GM12878 (cell line): ENCODE data around the gene CASP10. TPM values are rescaled to one million over a fixed set of nuclear protein-coding genes. Genes with fewer than 3 reads are reported as not detected.

Experiments used
- BMI1 ChIP-seq: fragments of 450-650 bp; IDR thresholded peaks from 2 replicates; pipeline ENCODE4 v1.6.1; 2016; ENCODE audit warnings: mild to moderate bottlenecking, moderate library complexity, borderline replicate concordance
- CHD1 ChIP-seq: IDR thresholded peaks from 2 replicates; pipeline ENCODE4 v1.6.1; 2012; ENCODE audit warnings: low read depth, low read length, improper control_type of control experiment
- CUX1 ChIP-seq: IDR thresholded peaks from 2 replicates; pipeline ENCODE4 v1.6.1; 2012; ENCODE audit warnings: improper control_type of control experiment, low read depth, low read length; ENCODE audit not compliant: insufficient replicate concordance
- HDAC6 ChIP-seq: fragments of 200-600 bp; sonication (generic); IDR thresholded peaks from one replicate; pipeline ENCODE4 v1.8.0; 2017; ENCODE audit warnings: antibody characterized with exemption; ENCODE audit not compliant: unreplicated experiment
- RELA ChIP-seq: fragments of 450-650 bp; IDR thresholded peaks from 2 replicates; pipeline ENCODE4 v1.8.0; 2014; ENCODE audit warnings: borderline replicate concordance; ENCODE audit not compliant: partially characterized antibody
- YBX1 ChIP-seq: fragments of 450-650 bp; IDR thresholded peaks from 2 replicates; pipeline ENCODE4 v1.6.1; 2016; ENCODE audit warnings: antibody characterized with exemption
- ZNF207 ChIP-seq: fragments of 450-650 bp; IDR thresholded peaks from 2 replicates; pipeline ENCODE4 v1.6.1; 2014; ENCODE audit warnings: antibody characterized with exemption, mild to moderate bottlenecking, borderline replicate concordance
- polyA plus RNA-seq, 11 experiments: library from polyadenylated mRNA; depleted of rRNA in 4 of 11; unstranded in 6 of 11; stranded (reverse) in 5 of 11; fragments of >200 nt; fragmentation: Nextera tagmentation in 4 of 11; fragmentation: Illumina TruSeq in 1 of 11; extraction: Ambion mirVana in 4 of 11; extraction: Trizol in 1 of 11; gene quantifications; 1 replicate in 1 of 11; 2 replicates in 10 of 11; pipeline versions ENCODE4 v1.2.1 to v1.2.3, GENCODE V29; 2011 to 2016; ENCODE audit warnings: inconsistent platforms in 2 of 11, missing spikeins in 2 of 11, low read depth in 1 of 11
- total RNA-seq, 4 experiments: library from RNA; depleted of rRNA in 3 of 4; stranded (reverse); fragments of >200 nt in 3 of 4; fragmentation: Illumina TruSeq in 1 of 4; extraction: Trizol in 1 of 4; gene quantifications; 2 replicates each; pipeline versions ENCODE4 v1.2.1 to v1.2.3, GENCODE V29; 2013 to 2021
- TF ChIP-seq, protein P1 (sequence below): fragments of 150-350 bp; IDR thresholded peaks from 2 replicates; pipeline ENCODE4 v1.6.1; 2014; ENCODE audit warnings: mild to moderate bottlenecking, low read depth, low read length
- TF ChIP-seq, protein P2 (sequence below): fragments of 450-650 bp; IDR thresholded peaks from 2 replicates; pipeline ENCODE4 v1.6.1; 2017; ENCODE audit warnings: antibody characterized with exemption, mild to moderate bottlenecking, moderate library complexity

The CASP10 gene
- total and polyA plus RNA-seq, 10 of the 15 experiments (the other 5 are each of a cell fraction or from before 2014, with no cell fraction given): 7.2 to 14.1 (median 10.8) TPM

GRCh38 chr2:201248288-201248844, 65.4 kb downstream of the CASP10 start (continued):
- TF ChIP-seq, protein P1, sequence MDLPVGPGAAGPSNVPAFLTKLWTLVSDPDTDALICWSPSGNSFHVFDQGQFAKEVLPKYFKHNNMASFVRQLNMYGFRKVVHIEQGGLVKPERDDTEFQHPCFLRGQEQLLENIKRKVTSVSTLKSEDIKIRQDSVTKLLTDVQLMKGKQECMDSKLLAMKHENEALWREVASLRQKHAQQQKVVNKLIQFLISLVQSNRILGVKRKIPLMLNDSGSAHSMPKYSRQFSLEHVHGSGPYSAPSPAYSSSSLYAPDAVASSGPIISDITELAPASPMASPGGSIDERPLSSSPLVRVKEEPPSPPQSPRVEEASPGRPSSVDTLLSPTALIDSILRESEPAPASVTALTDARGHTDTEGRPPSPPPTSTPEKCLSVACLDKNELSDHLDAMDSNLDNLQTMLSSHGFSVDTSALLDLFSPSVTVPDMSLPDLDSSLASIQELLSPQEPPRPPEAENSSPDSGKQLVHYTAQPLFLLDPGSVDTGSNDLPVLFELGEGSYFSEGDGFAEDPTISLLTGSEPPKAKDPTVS: no peak
- TF ChIP-seq BMI1: no peak
- no peak for TF ChIP-seq HDAC6
- peak; percentile 20 for TF ChIP-seq CUX1
- TF ChIP-seq, protein P2, sequence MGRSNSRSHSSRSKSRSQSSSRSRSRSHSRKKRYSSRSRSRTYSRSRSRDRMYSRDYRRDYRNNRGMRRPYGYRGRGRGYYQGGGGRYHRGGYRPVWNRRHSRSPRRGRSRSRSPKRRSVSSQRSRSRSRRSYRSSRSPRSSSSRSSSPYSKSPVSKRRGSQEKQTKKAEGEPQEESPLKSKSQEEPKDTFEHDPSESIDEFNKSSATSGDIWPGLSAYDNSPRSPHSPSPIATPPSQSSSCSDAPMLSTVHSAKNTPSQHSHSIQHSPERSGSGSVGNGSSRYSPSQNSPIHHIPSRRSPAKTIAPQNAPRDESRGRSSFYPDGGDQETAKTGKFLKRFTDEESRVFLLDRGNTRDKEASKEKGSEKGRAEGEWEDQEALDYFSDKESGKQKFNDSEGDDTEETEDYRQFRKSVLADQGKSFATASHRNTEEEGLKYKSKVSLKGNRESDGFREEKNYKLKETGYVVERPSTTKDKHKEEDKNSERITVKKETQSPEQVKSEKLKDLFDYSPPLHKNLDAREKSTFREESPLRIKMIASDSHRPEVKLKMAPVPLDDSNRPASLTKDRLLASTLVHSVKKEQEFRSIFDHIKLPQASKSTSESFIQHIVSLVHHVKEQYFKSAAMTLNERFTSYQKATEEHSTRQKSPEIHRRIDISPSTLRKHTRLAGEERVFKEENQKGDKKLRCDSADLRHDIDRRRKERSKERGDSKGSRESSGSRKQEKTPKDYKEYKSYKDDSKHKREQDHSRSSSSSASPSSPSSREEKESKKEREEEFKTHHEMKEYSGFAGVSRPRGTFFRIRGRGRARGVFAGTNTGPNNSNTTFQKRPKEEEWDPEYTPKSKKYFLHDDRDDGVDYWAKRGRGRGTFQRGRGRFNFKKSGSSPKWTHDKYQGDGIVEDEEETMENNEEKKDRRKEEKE: no peak
- TF ChIP-seq CHD1: no peak
- TF ChIP-seq YBX1: no peak
- no peak for TF ChIP-seq RELA
- no peak for TF ChIP-seq ZNF207
